ENCODE measurements around the gene PDZD4. TPM values are rescaled to one million over a fixed set of nuclear protein-coding genes. Genes with fewer than 3 reads are reported as not detected.

PDZD4 gene
- total RNA-seq, 8 experiments from 2014 or later, result 0.09 to 103 (median 57.4) TPM

- Histone ChIP-seq H3K4me3 (no peak overlapping the region), H3K4me1 (replicated peaks in 1 of 2) (peaks cover 0 to 8% of the 10 kb centered on the region in 2 donors), H3K27ac (no peak overlapping the region)
- in situ Hi-C loops (cut with MboI; ENCODE audit: low pct_unique_long_range_greater_than_20kb in 2 of 9, low sequenced_read_pairs in 9 of 9, unreplicated experiment in 9 of 9), result no loop called here
- WGBS, 10 experiments, result 0 to 20% (median 0%) methylated on average over 1 to 2 of the region's 3 CpGs; no CpG with 5 or more reads in 5 of the 10 experiments
- no peak for ATAC-seq (replicated peaks in 6 of 8)
Measured at GRCh38 chrX:153845842-153846241, 15.5 kb upstream of the PDZD4 start.

- Histone ChIP-seq H3K27ac (no peak overlapping the region), H3K4me3 (no peak overlapping the region), H3K4me1 (replicated peaks in 1 of 2) (peaks cover 0 to 8% of the 10 kb centered on the region in 2 donors)
- WGBS, 10 experiments, result 10 to 100% (median 21%) methylated on average over 1 to 2 of the region's 6 CpGs; no CpG with 5 or more reads in 7 of the 10 experiments
- in situ Hi-C loops (cut with MboI; ENCODE audit: low pct_unique_long_range_greater_than_20kb in 2 of 9, low sequenced_read_pairs in 9 of 9, unreplicated experiment in 9 of 9), result no loop called here
- no peak for ATAC-seq (replicated peaks in 6 of 8)
Measured at GRCh38 chrX:153845195-153845594, 14.9 kb upstream of the PDZD4 start.

- Histone ChIP-seq H3K4me3 (no peak overlapping the region), H3K27ac (no peak overlapping the region), H3K4me1 (replicated peaks in 1 of 2) (peaks cover 0 to 8% of the 10 kb centered on the region in 2 donors)
- in situ Hi-C loops (cut with MboI; ENCODE audit: low pct_unique_long_range_greater_than_20kb in 2 of 9, low sequenced_read_pairs in 9 of 9, unreplicated experiment in 9 of 9), result no loop called here
- no peak for ATAC-seq (replicated peaks in 6 of 8)
- WGBS, 10 experiments, result 0 to 40% (median 13%) methylated on average over 1 to 6 of the region's 6 CpGs; no CpG with 5 or more reads in 4 of the 10 experiments
Measured at GRCh38 chrX:153844509-153845082, 14.3 kb upstream of the PDZD4 start.

- 27 to 93% (median 52%) methylated on average over 2 to 3 of the region's 6 CpGs; no CpG with 5 or more reads in 6 of the 10 experiments for WGBS, 10 experiments
- no peak overlapping the region for H3K4me3 ChIP-seq
- in situ Hi-C loops (cut with MboI; ENCODE audit: low pct_unique_long_range_greater_than_20kb in 2 of 9, low sequenced_read_pairs in 9 of 9, unreplicated experiment in 9 of 9), result no loop called here
- peaks cover 0 to 2% of the 10 kb centered on the region in 2 donors for H3K4me1 ChIP-seq (replicated peaks in 1 of 2)
- ATAC-seq (replicated peaks in 6 of 8), result no peak
- no peak overlapping the region for H3K27ac ChIP-seq
Measured at GRCh38 chrX:153836921-153837320, 6.6 kb upstream of the PDZD4 start.

GRCh38 chrX:153832728-153833127, 2.4 kb upstream of the PDZD4 start:
- in situ Hi-C loops (cut with MboI; ENCODE audit: low pct_unique_long_range_greater_than_20kb in 2 of 9, low sequenced_read_pairs in 9 of 9, unreplicated experiment in 9 of 9), result no loop called here
- ATAC-seq (replicated peaks in 6 of 8), result no peak
- H3K4me3 ChIP-seq, result no peak overlapping the region
- no peak overlapping the region for H3K27ac ChIP-seq
- H3K4me1 ChIP-seq (replicated peaks in 1 of 2), result peaks cover 12 to 15% of the 10 kb centered on the region in 2 donors
- 60 to 88% methylated on average over 1 to 5 of the region's 10 CpGs; no CpG with 5 or more reads in 8 of the 10 experiments for WGBS, 10 experiments

GRCh38 chrX:153831429-153832150, 1.2 kb upstream of the PDZD4 start:
- peak in 5 of 8 experiments; percentile 9 to 25 (median 21) for ATAC-seq (replicated peaks in 6 of 8)
- peak overlapping the region; percentile 54 to 86 (median 67) for H3K4me3 ChIP-seq
- peaks cover 14 to 15% of the 10 kb centered on the region in 2 donors for H3K4me1 ChIP-seq (replicated peaks in 1 of 2)
- 30 to 80% (median 33%) methylated on average over 1 to 8 of the region's 23 CpGs; no CpG with 5 or more reads in 7 of the 10 experiments for WGBS, 10 experiments
- H3K27ac ChIP-seq, result peak overlapping the region; percentile 87 to 95
- in situ Hi-C loops (cut with MboI; ENCODE audit: low pct_unique_long_range_greater_than_20kb in 2 of 9, low sequenced_read_pairs in 9 of 9, unreplicated experiment in 9 of 9), result no loop called here

- WGBS, 10 experiments, result 0% methylated on average over 1 of the region's 102 CpGs; no CpG with 5 or more reads in 9 of the 10 experiments
- in situ Hi-C loops (cut with MboI; ENCODE audit: low pct_unique_long_range_greater_than_20kb in 2 of 9, low sequenced_read_pairs in 9 of 9, unreplicated experiment in 9 of 9), result no loop called here
- peak overlapping the region; percentile 87 to 95 for H3K27ac ChIP-seq
- ATAC-seq (replicated peaks in 6 of 8), result peak in 5 of 8 experiments; percentile 57 to 71 (median 64)
- peak overlapping the region; percentile 54 to 86 (median 67) for H3K4me3 ChIP-seq
- peaks cover 14 to 15% of the 10 kb centered on the region in 2 donors for H3K4me1 ChIP-seq (replicated peaks in 1 of 2)
Measured at GRCh38 chrX:153830640-153831428, 490 bp upstream of the PDZD4 start.

GRCh38 chrX:153829549-153829798, 870 bp downstream of the PDZD4 start:
- peaks cover 14 to 15% of the 10 kb centered on the region in 2 donors for H3K4me1 ChIP-seq (replicated peaks in 1 of 2)
- no CpG with 5 or more reads among the region's 27 CpGs for WGBS, 10 experiments
- H3K4me3 ChIP-seq, result peak overlapping the region; percentile 54 to 86 (median 67)
- in situ Hi-C loops (cut with MboI; ENCODE audit: low pct_unique_long_range_greater_than_20kb in 2 of 9, low sequenced_read_pairs in 9 of 9, unreplicated experiment in 9 of 9), result no loop called here
- peak in 2 of 8 experiments; percentile 10 to 13 for ATAC-seq (replicated peaks in 6 of 8)
- peak overlapping the region; percentile 87 to 95 for H3K27ac ChIP-seq

- peak overlapping the region; percentile 87 to 95 for H3K27ac ChIP-seq
- ATAC-seq (replicated peaks in 6 of 8), result peak in 7 of 8 experiments; percentile 3 to 60 (median 27)
- in situ Hi-C loops (cut with MboI; ENCODE audit: low pct_unique_long_range_greater_than_20kb in 2 of 9, low sequenced_read_pairs in 9 of 9, unreplicated experiment in 9 of 9), result no loop called here
- peaks cover 14 to 15% of the 10 kb centered on the region in 2 donors for H3K4me1 ChIP-seq (replicated peaks in 1 of 2)
- H3K4me3 ChIP-seq, result peak overlapping the region; percentile 54 to 86 (median 67)
- WGBS, 10 experiments, result 0 to 48% (median 10%) methylated on average over 2 to 5 of the region's 50 CpGs; no CpG with 5 or more reads in 7 of the 10 experiments
Measured at GRCh38 chrX:153828723-153829548, 1.4 kb downstream of the PDZD4 start.

- Histone ChIP-seq H3K4me3 (peak overlapping the region; percentile 54 to 86 (median 67)), H3K27ac (peak overlapping the region in 1 of 2 donors; percentile 27), H3K4me1 (replicated peaks in 1 of 2) (peaks cover 14 to 15% of the 10 kb centered on the region in 2 donors)
- no peak for ATAC-seq (replicated peaks in 6 of 8)
- 42 to 66% methylated on average over 3 to 14 of the region's 17 CpGs; no CpG with 5 or more reads in 8 of the 10 experiments for WGBS, 10 experiments
- in situ Hi-C loops (cut with MboI; ENCODE audit: low pct_unique_long_range_greater_than_20kb in 2 of 9, low sequenced_read_pairs in 9 of 9, unreplicated experiment in 9 of 9), result no loop called here
Measured at GRCh38 chrX:153828308-153828707, 2.0 kb downstream of the PDZD4 start.

- Histone ChIP-seq H3K4me1 (replicated peaks in 1 of 2) (peaks cover 14 to 15% of the 10 kb centered on the region in 2 donors), H3K27ac (no peak overlapping the region), H3K4me3 (peak overlapping the region in 4 of 5 donors; percentile 65 to 86 (median 76))
- no peak for ATAC-seq (replicated peaks in 6 of 8)
- in situ Hi-C loops (cut with MboI; ENCODE audit: low pct_unique_long_range_greater_than_20kb in 2 of 9, low sequenced_read_pairs in 9 of 9, unreplicated experiment in 9 of 9), result no loop called here
- WGBS, 10 experiments, result 42 to 100% (median 100%) methylated on average over 1 to 5 of the region's 9 CpGs; no CpG with 5 or more reads in 7 of the 10 experiments
Measured at GRCh38 chrX:153827903-153828302, 2.4 kb downstream of the PDZD4 start.

GRCh38 chrX:153827016-153827415, 3.3 kb downstream of the PDZD4 start:
- ATAC-seq (replicated peaks in 6 of 8), result no peak
- in situ Hi-C loops (cut with MboI; ENCODE audit: low pct_unique_long_range_greater_than_20kb in 2 of 9, low sequenced_read_pairs in 9 of 9, unreplicated experiment in 9 of 9), result no loop called here
- Histone ChIP-seq H3K4me1 (replicated peaks in 1 of 2) (peaks cover 17% of the 10 kb centered on the region in 2 donors), H3K4me3 (no peak overlapping the region), H3K27ac (no peak overlapping the region)
- WGBS, 10 experiments, result 17 to 83% (median 58%) methylated on average over 1 to 3 of the region's 3 CpGs; no CpG with 5 or more reads in 3 of the 10 experiments

Measured in motor neuron (in vitro differentiated cells).